ENCODE data around the gene MRPS7.

MRPS7 gene

GRCh38 chr17:75261336-75262111, at the start of gene MRPS7, which contains the start of gene GGA3:
MRPS7 (plus strand) TSS chr17:75261879; CDS start chr17:75261901, 22 bp downstream.
GGA3 (minus strand) TSS chr17:75261606; CDS start chr17:75261587, 19 bp downstream.
- peaks cover 16% of the 10 kb centered on the region for H3K36me3 Mint-ChIP-seq
- no peaks in the 10 kb centered on the region for H3K9me3 Mint-ChIP-seq
- H3K4me3 Mint-ChIP-seq, result peak within 1 kb of the TSS; percentile 89
- H3K4me1 Mint-ChIP-seq, result peaks cover 56% of the 10 kb centered on the region
- peak within 1 kb of the TSS; percentile 100 for H3K27ac Mint-ChIP-seq
- no peaks in the 10 kb centered on the region for H3K27me3 Mint-ChIP-seq
- peak; percentile 99 for ATAC-seq

DNA sequence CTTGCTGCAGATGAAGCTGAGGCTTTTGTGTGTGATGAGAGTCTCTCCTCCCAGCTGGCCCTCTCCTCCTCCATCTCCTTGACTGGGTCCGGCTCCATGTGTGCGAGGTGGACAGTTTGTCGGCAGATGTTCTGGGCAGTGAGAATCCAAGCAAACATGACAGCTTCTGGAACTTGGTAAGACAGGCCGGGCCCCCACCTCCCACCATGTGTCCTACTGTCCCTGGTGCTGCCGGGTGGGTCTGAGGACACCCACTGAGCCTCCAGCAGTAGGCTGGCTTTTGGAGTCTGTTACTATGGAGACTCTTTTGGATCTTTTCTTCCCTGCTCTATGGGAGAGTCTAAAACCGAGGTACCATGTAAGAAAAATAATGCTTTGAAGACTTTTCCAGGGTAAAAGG, 43.5 kb upstream of the MRPS7 start:
- Mint-ChIP-seq H3K4me1 (no peaks in the 10 kb centered on the region), H3K9me3 (no peaks in the 10 kb centered on the region), H3K4me3 (no peak overlapping the region), H3K36me3 (peaks cover 49% of the 10 kb centered on the region), H3K27ac (no peak overlapping the region), H3K27me3 (no peaks in the 10 kb centered on the region)
- no peak for ATAC-seq

DNA sequence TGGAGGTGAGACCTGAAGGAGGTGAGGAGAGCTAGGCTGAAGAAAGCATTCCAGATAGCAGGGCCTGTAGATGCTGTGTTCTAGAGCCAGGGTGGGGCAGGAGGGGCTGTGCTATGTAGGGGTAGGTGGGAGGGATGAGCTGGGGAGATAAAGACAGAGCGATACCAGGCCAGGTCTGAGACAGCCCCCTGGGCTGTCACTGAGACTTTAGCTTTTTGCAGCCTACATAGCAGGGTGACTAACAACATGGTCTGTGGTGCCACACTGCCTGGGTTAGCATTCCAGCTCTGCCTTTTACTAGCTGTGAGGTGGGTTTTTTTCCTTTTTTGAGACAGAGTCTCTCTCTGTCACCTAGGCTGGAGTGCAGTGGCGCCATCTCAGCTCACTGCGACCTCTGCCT, 41.9 kb upstream of the MRPS7 start:
- no peak for ATAC-seq
- Mint-ChIP-seq H3K4me1 (no peaks in the 10 kb centered on the region), H3K36me3 (peaks cover 55% of the 10 kb centered on the region), H3K4me3 (no peak overlapping the region), H3K9me3 (no peaks in the 10 kb centered on the region), H3K27ac (no peak overlapping the region), H3K27me3 (no peaks in the 10 kb centered on the region)

DNA sequence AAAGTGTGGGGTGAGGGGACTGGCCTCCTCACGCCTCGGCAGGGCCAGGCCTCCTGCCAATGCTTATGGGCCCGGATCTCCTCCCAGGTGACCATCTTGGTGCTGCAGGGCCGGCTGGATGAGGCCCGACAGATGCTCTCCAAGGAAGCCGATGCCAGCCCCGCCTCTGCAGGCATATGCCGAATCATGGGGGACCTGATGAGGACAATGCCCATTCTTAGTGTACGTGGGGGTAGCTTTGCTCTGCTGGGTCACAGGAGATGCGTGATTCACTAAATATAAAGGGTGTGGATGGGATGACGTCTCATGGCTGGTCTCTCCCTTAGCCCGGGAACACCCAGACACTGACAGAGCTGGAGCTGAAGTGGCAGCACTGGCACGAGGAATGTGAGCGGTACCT, 36.7 kb upstream of the MRPS7 start:
- H3K27ac Mint-ChIP-seq, result no peak overlapping the region
- peaks cover 39% of the 10 kb centered on the region for H3K36me3 Mint-ChIP-seq
- H3K4me1 Mint-ChIP-seq, result no peaks in the 10 kb centered on the region
- no peak overlapping the region for H3K4me3 Mint-ChIP-seq
- no peaks in the 10 kb centered on the region for H3K9me3 Mint-ChIP-seq
- ATAC-seq, result no peak
- H3K27me3 Mint-ChIP-seq, result no peaks in the 10 kb centered on the region

DNA sequence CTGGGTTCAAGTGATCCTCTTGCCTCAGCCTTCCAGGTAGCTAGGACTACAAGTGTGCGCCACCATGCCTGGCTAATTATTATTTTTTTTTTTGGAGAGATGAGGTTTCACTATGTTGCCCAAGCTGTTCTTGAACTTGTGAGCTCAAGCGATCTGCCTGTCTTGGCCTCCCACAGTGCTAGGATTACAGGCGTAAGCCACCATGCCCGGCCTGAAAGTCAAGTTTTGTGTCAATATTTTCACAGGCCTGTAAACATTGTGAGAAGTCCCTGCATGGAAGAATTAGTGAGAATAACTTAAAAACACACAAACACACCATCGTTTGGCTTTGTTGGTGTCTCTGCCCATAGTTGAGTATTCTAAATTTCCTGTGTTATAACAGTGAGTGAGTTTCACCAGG, 34.0 kb upstream of the MRPS7 start:
- Mint-ChIP-seq H3K36me3 (peaks cover 54% of the 10 kb centered on the region), H3K4me1 (no peaks in the 10 kb centered on the region), H3K27ac (peak overlapping the region; percentile 23), H3K27me3 (no peaks in the 10 kb centered on the region), H3K9me3 (no peaks in the 10 kb centered on the region), H3K4me3 (no peak overlapping the region)
- no peak for ATAC-seq

DNA sequence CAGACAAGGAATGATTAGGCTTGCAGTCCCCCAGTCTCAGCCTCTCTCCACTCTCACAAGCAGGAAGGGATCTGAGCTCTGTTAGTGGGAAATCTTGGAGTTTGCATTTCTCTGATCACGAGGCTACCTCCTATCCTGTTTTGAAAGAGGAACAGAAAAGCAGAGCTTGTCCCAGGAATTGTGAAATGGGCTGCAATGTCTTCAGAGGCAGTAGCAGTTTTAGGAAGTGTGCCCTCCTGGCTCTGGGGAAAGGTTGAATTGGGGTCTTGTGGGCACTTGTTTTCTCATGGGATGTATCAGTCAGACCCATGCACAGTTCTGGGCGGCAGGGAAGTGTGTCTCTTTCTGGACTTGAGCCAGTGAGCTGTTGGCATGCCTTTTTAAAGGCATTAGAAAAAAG, 33.4 kb upstream of the MRPS7 start:
- H3K4me1 Mint-ChIP-seq, result no peaks in the 10 kb centered on the region
- H3K9me3 Mint-ChIP-seq, result no peaks in the 10 kb centered on the region
- H3K4me3 Mint-ChIP-seq, result no peak overlapping the region
- H3K27me3 Mint-ChIP-seq, result no peaks in the 10 kb centered on the region
- peak overlapping the region; percentile 23 for H3K27ac Mint-ChIP-seq
- peaks cover 60% of the 10 kb centered on the region for H3K36me3 Mint-ChIP-seq
- no peak for ATAC-seq

GRCh38 chr17:75228847-75229246, 32.8 kb upstream of the MRPS7 start:
- Mint-ChIP-seq H3K9me3 (no peaks in the 10 kb centered on the region), H3K36me3 (peaks cover 60% of the 10 kb centered on the region), H3K27me3 (no peaks in the 10 kb centered on the region), H3K27ac (peak overlapping the region; percentile 23), H3K4me1 (no peaks in the 10 kb centered on the region), H3K4me3 (no peak overlapping the region)
- ATAC-seq, result no peak

GRCh38 chr17:75231071-75231470, 30.6 kb upstream of the MRPS7 start:
- H3K9me3 Mint-ChIP-seq, result no peaks in the 10 kb centered on the region
- ATAC-seq, result no peak
- no peak overlapping the region for H3K27ac Mint-ChIP-seq
- H3K36me3 Mint-ChIP-seq, result peaks cover 62% of the 10 kb centered on the region
- H3K4me3 Mint-ChIP-seq, result no peak overlapping the region
- no peaks in the 10 kb centered on the region for H3K27me3 Mint-ChIP-seq
- no peaks in the 10 kb centered on the region for H3K4me1 Mint-ChIP-seq

DNA sequence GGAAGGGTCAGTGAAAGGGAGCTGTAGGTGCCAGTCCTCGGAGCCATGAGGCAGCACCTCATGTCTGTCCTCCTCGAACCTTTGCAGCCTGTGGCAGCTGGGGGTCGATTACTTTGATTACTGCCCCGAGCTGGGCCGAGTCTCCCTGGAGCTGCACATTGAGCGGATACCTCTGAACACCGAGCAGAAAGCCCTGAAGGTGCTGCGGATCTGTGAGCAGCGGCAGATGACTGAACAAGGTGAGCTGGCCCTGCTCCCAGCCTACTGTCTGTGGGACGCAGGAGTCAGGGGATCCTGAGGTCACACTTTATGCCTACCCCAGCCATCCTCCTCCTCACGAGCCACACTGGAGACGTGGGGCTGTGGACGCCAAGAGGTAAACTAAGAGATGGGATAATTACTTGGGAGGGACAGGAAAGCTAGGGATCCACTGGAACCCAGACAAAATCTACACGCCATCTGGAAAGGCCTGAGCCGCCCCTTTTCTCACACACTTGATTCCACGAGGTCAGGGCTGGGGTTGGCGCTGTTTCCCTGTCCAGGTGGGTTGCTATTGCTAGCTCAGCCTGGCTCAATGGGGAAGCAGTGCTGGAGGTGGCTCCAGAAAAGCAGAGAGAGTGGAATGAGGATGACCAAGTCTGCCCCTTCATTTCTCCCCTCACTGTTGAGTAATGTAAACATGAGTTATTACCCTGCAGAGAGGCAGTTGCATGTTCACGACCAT, 29.8 kb upstream of the MRPS7 start:
- no peak for ATAC-seq
- H3K27me3 Mint-ChIP-seq, result no peaks in the 10 kb centered on the region
- H3K36me3 Mint-ChIP-seq, result peaks cover 68% of the 10 kb centered on the region
- H3K9me3 Mint-ChIP-seq, result no peaks in the 10 kb centered on the region
- H3K4me1 Mint-ChIP-seq, result no peaks in the 10 kb centered on the region
- H3K4me3 Mint-ChIP-seq, result no peak overlapping the region
- no peak overlapping the region for H3K27ac Mint-ChIP-seq

DNA sequence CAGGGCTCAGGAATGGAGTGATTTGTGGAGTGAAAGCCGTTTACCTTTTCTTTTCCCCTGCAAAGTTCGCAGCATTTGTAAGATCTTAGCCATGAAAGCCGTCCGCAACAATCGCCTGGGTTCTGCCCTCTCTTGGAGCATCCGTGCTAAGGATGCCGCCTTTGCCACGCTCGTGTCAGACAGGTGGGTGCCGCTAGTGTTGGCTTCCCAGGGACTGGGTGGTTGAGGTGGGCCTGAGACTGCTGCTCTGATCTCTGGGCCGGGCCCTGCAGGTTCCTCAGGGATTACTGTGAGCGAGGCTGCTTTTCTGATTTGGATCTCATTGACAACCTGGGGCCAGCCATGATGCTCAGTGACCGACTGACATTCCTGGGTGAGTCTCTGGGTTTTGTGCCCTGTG, 28.9 kb upstream of the MRPS7 start:
- Mint-ChIP-seq H3K4me1 (no peaks in the 10 kb centered on the region), H3K27ac (no peak overlapping the region), H3K9me3 (no peaks in the 10 kb centered on the region)

GRCh38 chr17:75237100-75238014, 24.3 kb upstream of the MRPS7 start:
- no peak for ATAC-seq
- H3K36me3 Mint-ChIP-seq, result peaks cover 82% of the 10 kb centered on the region
- H3K4me1 Mint-ChIP-seq, result peaks cover 34% of the 10 kb centered on the region
- H3K27me3 Mint-ChIP-seq, result no peaks in the 10 kb centered on the region
- no peaks in the 10 kb centered on the region for H3K9me3 Mint-ChIP-seq
- H3K27ac Mint-ChIP-seq, result peak overlapping the region; percentile 95
- H3K4me3 Mint-ChIP-seq, result no peak overlapping the region

More for the DNA sequence above, 28.9 kb upstream of the MRPS7 start:
- ATAC-seq, result no peak
- Mint-ChIP-seq H3K36me3 (peaks cover 74% of the 10 kb centered on the region), H3K4me3 (no peak overlapping the region), H3K27me3 (no peaks in the 10 kb centered on the region)

GRCh38 chr17:75238020-75238580, 23.6 kb upstream of the MRPS7 start:
- H3K36me3 Mint-ChIP-seq, result peaks cover 76% of the 10 kb centered on the region

DNA sequence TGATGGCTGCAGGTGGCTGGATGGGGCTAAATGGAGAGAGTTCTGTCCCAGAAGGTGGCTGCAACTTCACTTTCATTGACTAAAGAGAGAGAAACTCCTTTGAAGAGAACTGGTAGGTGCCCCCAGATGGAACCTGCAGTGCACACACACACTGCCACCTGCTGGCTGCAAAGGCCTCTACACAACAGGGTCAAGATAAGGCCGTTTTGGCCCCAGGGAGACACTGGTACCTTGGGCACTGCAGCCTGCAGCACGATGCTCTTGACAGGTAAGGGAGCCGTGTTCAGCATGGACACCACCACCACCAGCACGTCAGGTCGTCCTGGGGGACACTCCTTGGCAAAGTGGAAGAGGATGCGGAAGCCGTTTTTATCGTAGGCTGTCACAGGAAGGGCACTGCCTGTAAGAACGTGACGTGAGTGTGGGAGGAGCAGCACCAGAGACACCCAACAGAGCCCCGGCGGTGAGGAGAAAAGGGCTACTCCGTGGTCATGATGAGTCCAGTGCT, 22.9 kb upstream of the MRPS7 start:
- peak; percentile 58 for ATAC-seq
- H3K4me1 Mint-ChIP-seq, result peaks cover 48% of the 10 kb centered on the region
- H3K36me3 Mint-ChIP-seq, result peaks cover 79% of the 10 kb centered on the region
- H3K4me3 Mint-ChIP-seq, result peak overlapping the region; percentile 18
- H3K27ac Mint-ChIP-seq, result peak overlapping the region; percentile 95
- no peaks in the 10 kb centered on the region for H3K27me3 Mint-ChIP-seq
- H3K9me3 Mint-ChIP-seq, result no peaks in the 10 kb centered on the region

More at GRCh38 chr17:75238020-75238580, 23.6 kb upstream of the MRPS7 start:
- ATAC-seq, result no peak
- Mint-ChIP-seq H3K27ac (peak overlapping the region; percentile 95), H3K27me3 (no peaks in the 10 kb centered on the region), H3K4me3 (no peak overlapping the region), H3K9me3 (no peaks in the 10 kb centered on the region), H3K4me1 (peaks cover 41% of the 10 kb centered on the region)

- no peak overlapping the region for H3K4me3 Mint-ChIP-seq
- no peak for ATAC-seq
- H3K36me3 Mint-ChIP-seq, result peaks cover 79% of the 10 kb centered on the region
- no peaks in the 10 kb centered on the region for H3K9me3 Mint-ChIP-seq
- H3K27ac Mint-ChIP-seq, result peak overlapping the region; percentile 95
- no peaks in the 10 kb centered on the region for H3K27me3 Mint-ChIP-seq
- H3K4me1 Mint-ChIP-seq, result peaks cover 53% of the 10 kb centered on the region
Measured at GRCh38 chr17:75239214-75239613, 22.5 kb upstream of the MRPS7 start.

Measured in stimulated activated memory B cell treated with anti-CD40 and anti-IgM and Interleukin-4, amounts not matched to agents 10 μg/mL and 1 μg/mL and 100 μg/mL, for 72 hours (primary cell).